HepG2 (cell line): Measurements from ENCODE around the gene PELI3. TPM values are rescaled to one million over a fixed set of nuclear protein-coding genes. Genes with fewer than 3 reads are reported as not detected.

Experiments used
- ARID2 ChIP-seq: sonication (generic); formaldehyde crosslinking; IDR thresholded peaks from 2 replicates; pipeline ENCODE4 v1.8.1; 2022; ENCODE audit warnings: mild to moderate bottlenecking, missing genetic modification reagents, borderline replicate concordance
- BHLHE40 ChIP-seq: IDR thresholded peaks from 2 replicates; pipeline ENCODE4 v1.6.1; 2011; ENCODE audit warnings: low read length, improper control_type of control experiment
- CCDC6 ChIP-seq: sonication (generic); formaldehyde crosslinking; IDR thresholded peaks from 2 replicates; pipeline ENCODE4 v1.8.1; 2022; ENCODE audit warnings: mild to moderate bottlenecking, missing genetic modification reagents, moderate library complexity
- CREM ChIP-seq, 2 experiments: sonication (generic) in 1 of 2; formaldehyde crosslinking in 1 of 2; IDR thresholded peaks; 2 replicates each; pipeline versions ENCODE4 v1.4.0 to v1.6.1; 2016 to 2020; ENCODE audit warnings: antibody characterized with exemption in 1 of 2, mild to moderate bottlenecking in 1 of 2, missing genetic modification reagents in 1 of 2
- GATAD2A ChIP-seq: IDR thresholded peaks from 2 replicates; pipeline ENCODE4 v1.6.1; 2016
- HNRNPL ChIP-seq: fragments of 200-400 bp; formaldehyde crosslinking; IDR thresholded peaks from 2 replicates; pipeline ENCODE4 v1.6.1; 2017; ENCODE audit warnings: mild to moderate bottlenecking, low read depth, low read length
- ISX ChIP-seq: sonication (generic); formaldehyde crosslinking; conservative IDR thresholded peaks from 2 replicates; pipeline ENCODE4 v1.5.0; 2020; ENCODE audit warnings: missing genetic modification reagents
- JUND ChIP-seq: sonication (generic); formaldehyde crosslinking; IDR thresholded peaks from 2 replicates; pipeline ENCODE4 v1.8.0; 2022; ENCODE audit warnings: mild to moderate bottlenecking, missing genetic modification reagents
- KLF11 ChIP-seq: IDR thresholded peaks from 2 replicates; pipeline ENCODE4 v1.6.1; 2016; ENCODE audit warnings: missing compliant biosample characterization
- MAZ ChIP-seq, 2 experiments: sonication (generic) in 1 of 2; formaldehyde crosslinking in 1 of 2; IDR thresholded peaks; 2 replicates each; pipeline versions ENCODE4 v1.5.0 to v1.6.1; 2012 to 2020; ENCODE audit warnings: low read depth in 2 of 2, mild to moderate bottlenecking in 2 of 2, borderline replicate concordance in 1 of 2, improper control_type of control experiment in 1 of 2, low read length in 1 of 2, missing genetic modification reagents in 1 of 2, moderate library complexity in 1 of 2
- NR2C2 ChIP-seq: sonication (generic); formaldehyde crosslinking; IDR thresholded peaks from 2 replicates; pipeline ENCODE4 v1.4.0; 2020; ENCODE audit warnings: missing genetic modification reagents, mild to moderate bottlenecking, moderate library complexity, borderline replicate concordance
- SATB2 ChIP-seq: sonication (generic); formaldehyde crosslinking; IDR thresholded peaks from 2 replicates; pipeline ENCODE4 v1.5.0; 2020; ENCODE audit warnings: missing genetic modification reagents
- SIN3A ChIP-seq: IDR thresholded peaks from 2 replicates; pipeline ENCODE4 v1.6.1; 2011; ENCODE audit warnings: low read depth, mild to moderate bottlenecking, control low read depth, low read length, borderline replicate concordance
- SMC3 ChIP-seq: IDR thresholded peaks from 2 replicates; pipeline ENCODE4 v1.6.1; 2011; ENCODE audit warnings: low read length, improper control_type of control experiment
- SRSF9 ChIP-seq: fragments of 200-400 bp; formaldehyde crosslinking; IDR thresholded peaks from 2 replicates; pipeline ENCODE4 v1.6.1; 2018; ENCODE audit warnings: borderline replicate concordance, mild to moderate bottlenecking, low read depth, low read length; ENCODE audit not compliant: insufficient read depth, poor library complexity, severe bottlenecking
- ZFP36 ChIP-seq: fragments of 150-350 bp; IDR thresholded peaks from 2 replicates; pipeline ENCODE4 v1.6.1; 2018; ENCODE audit warnings: borderline replicate concordance, low read length, low read depth; ENCODE audit not compliant: partially characterized antibody
- ZMYM4 ChIP-seq: sonication (generic); formaldehyde crosslinking; IDR thresholded peaks from 2 replicates; pipeline ENCODE4 v1.8.1; 2023; ENCODE audit warnings: mild to moderate bottlenecking, missing genetic modification reagents
- ZNF260 ChIP-seq: sonication (generic); formaldehyde crosslinking; IDR thresholded peaks from 2 replicates; pipeline ENCODE4 v1.4.0; 2020; ENCODE audit warnings: missing genetic modification reagents, low read depth, mild to moderate bottlenecking, borderline replicate concordance
- ZNF333 ChIP-seq: sonication (generic); formaldehyde crosslinking; IDR thresholded peaks from 2 replicates; pipeline ENCODE4 v1.4.0; 2020; ENCODE audit warnings: mild to moderate bottlenecking, missing genetic modification reagents, borderline replicate concordance
- ZNF34 ChIP-seq: sonication (generic); formaldehyde crosslinking; IDR thresholded peaks from 2 replicates; pipeline ENCODE4 v1.4.0; 2020; ENCODE audit warnings: mild to moderate bottlenecking, missing genetic modification reagents, borderline replicate concordance
- ZNF569 ChIP-seq: sonication (generic); formaldehyde crosslinking; IDR thresholded peaks from 2 replicates; pipeline ENCODE4 v1.5.0; 2020; ENCODE audit warnings: mild to moderate bottlenecking, missing genetic modification reagents, moderate library complexity, borderline replicate concordance
- ZNF746 ChIP-seq: sonication (generic); formaldehyde crosslinking; IDR thresholded peaks from 2 replicates; pipeline ENCODE4 v1.8.0; 2022; ENCODE audit warnings: mild to moderate bottlenecking, missing genetic modification reagents
- ZNF790 ChIP-seq: sonication (generic); formaldehyde crosslinking; IDR thresholded peaks from 2 replicates; pipeline ENCODE4 v1.8.0; 2022; ENCODE audit warnings: missing genetic modification reagents, mild to moderate bottlenecking, borderline replicate concordance
- ZNF792 ChIP-seq: IDR thresholded peaks from 2 replicates; pipeline ENCODE4 v1.6.1; 2016
- polyA plus RNA-seq, 8 experiments: library from polyadenylated mRNA; depleted of rRNA in 3 of 8; stranded (reverse) in 7 of 8; unstranded in 1 of 8; fragments of >200 nt; fragmentation: Illumina TruSeq in 4 of 8; extraction: Trizol in 4 of 8; gene quantifications; 2 replicates each; pipeline versions ENCODE4 v1.2.1 to v1.2.3, GENCODE V29; 2011 to 2016; ENCODE audit warnings: low read depth in 4 of 8, missing spikeins in 1 of 8, mixed read lengths in 1 of 8; ENCODE audit not compliant: insufficient read depth in 1 of 8
- total RNA-seq, 5 experiments: library from RNA; depleted of rRNA; stranded (reverse); fragments of >200 nt; fragmentation: Illumina TruSeq; extraction: Trizol; gene quantifications; 2 replicates each; pipeline ENCODE4 v1.2.3, GENCODE V29; 2016; ENCODE audit warnings: low read depth in 1 of 5
- TF ChIP-seq, protein P1 (sequence below): sonication (generic); formaldehyde crosslinking; IDR thresholded peaks from 2 replicates; pipeline ENCODE4 v1.8.1; 2023; ENCODE audit warnings: missing genetic modification reagents, inconsistent platforms, borderline replicate concordance
- TF ChIP-seq, protein P2 (sequence below): sonication (generic); formaldehyde crosslinking; IDR thresholded peaks from 2 replicates; pipeline ENCODE4 v1.4.0; 2020; ENCODE audit warnings: missing genetic modification reagents, mild to moderate bottlenecking, borderline replicate concordance
- TF ChIP-seq, protein P3 (sequence below): sonication (generic); formaldehyde crosslinking; IDR thresholded peaks from 2 replicates; pipeline ENCODE4 v1.8.0; 2022; ENCODE audit warnings: missing genetic modification reagents, mild to moderate bottlenecking, borderline replicate concordance

Gene PELI3
- total and polyA plus RNA-seq, 2 of the 13 experiments (the other 11 are each of a cell fraction or from before 2014, with no cell fraction given): 2.0 to 4.0 TPM

DNA sequence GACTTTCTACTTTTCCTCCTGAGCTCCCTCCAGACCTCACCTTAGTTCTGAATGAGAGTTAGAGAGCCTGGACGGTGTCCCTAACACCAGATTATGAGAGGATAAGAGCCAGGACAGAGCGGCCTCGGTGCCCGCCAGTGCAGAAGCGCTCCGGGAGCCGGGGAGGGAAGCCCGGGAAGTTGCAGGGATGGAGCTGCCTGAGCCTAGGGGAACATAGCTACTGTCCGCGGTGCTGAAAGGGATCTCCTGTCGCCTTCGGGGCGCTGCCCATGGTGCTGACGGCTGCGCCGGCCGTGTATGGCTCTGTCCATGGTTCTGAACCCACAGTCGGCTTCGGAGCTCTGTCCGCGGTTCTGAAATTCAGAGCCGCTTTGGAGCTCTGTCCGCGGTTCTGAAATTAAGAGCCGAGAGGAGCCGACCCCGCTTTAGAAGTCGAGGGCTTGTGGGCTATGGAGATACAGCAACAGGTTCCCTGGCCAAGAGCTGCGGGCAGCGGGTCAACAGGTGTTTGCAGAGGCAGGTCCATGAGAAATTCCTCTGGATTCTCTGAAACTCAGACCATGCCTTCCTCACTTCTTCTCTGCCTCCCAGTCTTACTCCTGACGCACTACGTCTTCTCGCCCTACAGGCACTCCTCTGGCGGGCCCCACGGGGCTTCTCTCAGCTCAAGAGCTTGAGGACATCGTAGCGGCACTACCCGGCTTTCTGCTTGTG, 45.1 kb upstream of the PELI3 start (continued):
- peak; percentile 100 for TF ChIP-seq JUND (CRISPR knock-in tag)
- peak; percentile 100 for TF ChIP-seq GATAD2A (CRISPR knock-in tag)
- TF ChIP-seq KLF11 (CRISPR knock-in tag): peak; percentile 100
- TF ChIP-seq SATB2 (CRISPR knock-in tag): peak; percentile 100
- TF ChIP-seq, protein P1, sequence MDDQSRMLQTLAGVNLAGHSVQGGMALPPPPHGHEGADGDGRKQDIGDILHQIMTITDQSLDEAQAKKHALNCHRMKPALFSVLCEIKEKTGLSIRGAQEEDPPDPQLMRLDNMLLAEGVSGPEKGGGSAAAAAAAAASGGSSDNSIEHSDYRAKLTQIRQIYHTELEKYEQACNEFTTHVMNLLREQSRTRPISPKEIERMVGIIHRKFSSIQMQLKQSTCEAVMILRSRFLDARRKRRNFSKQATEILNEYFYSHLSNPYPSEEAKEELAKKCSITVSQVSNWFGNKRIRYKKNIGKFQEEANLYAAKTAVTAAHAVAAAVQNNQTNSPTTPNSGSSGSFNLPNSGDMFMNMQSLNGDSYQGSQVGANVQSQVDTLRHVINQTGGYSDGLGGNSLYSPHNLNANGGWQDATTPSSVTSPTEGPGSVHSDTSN (CRISPR knock-in tag): peak; percentile 100
- TF ChIP-seq SIN3A: peak; percentile 100
- TF ChIP-seq ZMYM4 (CRISPR knock-in tag): peak; percentile 100
- TF ChIP-seq BHLHE40: no peak
- peak; percentile 100 for TF ChIP-seq ZNF790 (CRISPR knock-in tag)
- TF ChIP-seq SMC3: no peak
- TF ChIP-seq ZNF333 (CRISPR knock-in tag): peak; percentile 100
- TF ChIP-seq ZNF569: peak; percentile 100
- peak; percentile 100 for TF ChIP-seq ARID2 (CRISPR knock-in tag)
- TF ChIP-seq HNRNPL: 0 out of 2 replicates have a peak, but pooled peaks have one; percentile 43
- peak; percentile 100 for TF ChIP-seq ZNF260
- TF ChIP-seq ZNF34 (CRISPR knock-in tag): peak; percentile 100
- TF ChIP-seq MAZ (IDR thresholded peaks at IDR 0.05; ENCODE audit: borderline replicate concordance, low read depth, low read length): peak; percentile 60; the same call in 1 of the 2 replicates
- TF ChIP-seq MAZ (CRISPR knock-in tag; IDR thresholded peaks at IDR 0.05; ENCODE audit: low read depth): peak; percentile 100
- TF ChIP-seq ZFP36: no peak
- peak; percentile 100 for TF ChIP-seq ZNF792 (CRISPR knock-in tag)
- peak; percentile 55; the same call in 1 of the 2 replicates for TF ChIP-seq CREM (IDR thresholded peaks at IDR 0.05)
- TF ChIP-seq CREM (CRISPR knock-in tag; IDR thresholded peaks at IDR 0.05): peak; percentile 99
- TF ChIP-seq, protein P2, sequence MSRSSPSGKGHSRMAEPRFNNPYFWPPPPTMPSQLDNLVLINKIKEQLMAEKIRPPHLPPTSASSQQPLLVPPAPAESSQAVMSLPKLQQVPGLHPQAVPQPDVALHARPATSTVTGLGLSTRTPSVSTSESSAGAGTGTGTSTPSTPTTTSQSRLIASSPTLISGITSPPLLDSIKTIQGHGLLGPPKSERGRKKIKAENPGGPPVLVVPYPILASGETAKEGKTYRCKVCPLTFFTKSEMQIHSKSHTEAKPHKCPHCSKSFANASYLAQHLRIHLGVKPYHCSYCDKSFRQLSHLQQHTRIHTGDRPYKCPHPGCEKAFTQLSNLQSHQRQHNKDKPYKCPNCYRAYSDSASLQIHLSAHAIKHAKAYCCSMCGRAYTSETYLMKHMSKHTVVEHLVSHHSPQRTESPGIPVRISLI (CRISPR knock-in tag): peak; percentile 99
- peak; percentile 100 for TF ChIP-seq ZNF746 (CRISPR knock-in tag)
- no peak for TF ChIP-seq SRSF9
- peak; percentile 100 for TF ChIP-seq ISX (CRISPR knock-in tag)
- peak; percentile 96 for TF ChIP-seq NR2C2 (CRISPR knock-in tag)
- peak; percentile 100 for TF ChIP-seq CCDC6 (CRISPR knock-in tag)
- TF ChIP-seq, protein P3, sequence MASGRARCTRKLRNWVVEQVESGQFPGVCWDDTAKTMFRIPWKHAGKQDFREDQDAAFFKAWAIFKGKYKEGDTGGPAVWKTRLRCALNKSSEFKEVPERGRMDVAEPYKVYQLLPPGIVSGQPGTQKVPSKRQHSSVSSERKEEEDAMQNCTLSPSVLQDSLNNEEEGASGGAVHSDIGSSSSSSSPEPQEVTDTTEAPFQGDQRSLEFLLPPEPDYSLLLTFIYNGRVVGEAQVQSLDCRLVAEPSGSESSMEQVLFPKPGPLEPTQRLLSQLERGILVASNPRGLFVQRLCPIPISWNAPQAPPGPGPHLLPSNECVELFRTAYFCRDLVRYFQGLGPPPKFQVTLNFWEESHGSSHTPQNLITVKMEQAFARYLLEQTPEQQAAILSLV (CRISPR knock-in tag): peak; percentile 100
